Neural cell (in vitro differentiated cells): Measurements from ENCODE around the gene SHISA9. TPM values are rescaled to one million over a fixed set of nuclear protein-coding genes. Genes with fewer than 3 reads are reported as not detected.

Experiments used
- H2AFZ ChIP-seq: fragments of 200-600, 300-800 bp; sonication (generic), shearing (Covaris generic); 2 replicates; pipeline ENCODE4 v1.6.0; 2014; ENCODE audit warnings: low read depth, mild to moderate bottlenecking, antibody characterized with exemption, low read length, moderate library complexity
- H3F3A ChIP-seq: fragments of 200-600 bp; shearing (Covaris generic); 2 replicates; pipeline ENCODE4 v1.6.1; 2016; ENCODE audit warnings: mild to moderate bottlenecking, moderate library complexity, mixed read lengths, antibody characterized with exemption, low read length; ENCODE audit not compliant: insufficient read depth, poor library complexity, severe bottlenecking
- H3K27ac ChIP-seq: fragments of 200-600, 300-800 bp; sonication (generic), shearing (Covaris generic); 2 replicates; pipeline ENCODE4 v1.5.1; 2014; ENCODE audit warnings: mild to moderate bottlenecking, low read length, moderate library complexity
- H3K27me3 ChIP-seq: fragments of 300-800, 200-600 bp; sonication (generic), shearing (Covaris generic); 2 replicates; pipeline ENCODE4 v1.6.0; 2014; ENCODE audit warnings: mild to moderate bottlenecking, low read depth, low read length, moderate library complexity; ENCODE audit not compliant: insufficient read depth
- H3K36me3 ChIP-seq: fragments of 300-800, 200-600 bp; sonication (generic), shearing (Covaris generic); 2 replicates; pipeline ENCODE4 v1.5.1; 2014; ENCODE audit warnings: mild to moderate bottlenecking, antibody characterized with exemption, low read length, moderate library complexity; ENCODE audit not compliant: insufficient read depth
- H3K4me2 ChIP-seq: fragments of 300-800, 200-600 bp; sonication (generic), shearing (Covaris generic); 2 replicates; pipeline ENCODE4 v1.6.0; 2014; ENCODE audit warnings: mild to moderate bottlenecking, low read length
- H3K4me3 ChIP-seq: fragments of 300-800, 200-600 bp; sonication (generic), shearing (Covaris generic); 2 replicates; pipeline ENCODE4 v1.5.1; 2014; ENCODE audit warnings: mild to moderate bottlenecking, low read length, moderate library complexity
- H3K79me2 ChIP-seq: fragments of 200-600 bp; shearing (Covaris generic); replicated peaks from 2 replicates; pipeline ENCODE4 v1.6.0; 2014; ENCODE audit warnings: mild to moderate bottlenecking, low read length, moderate library complexity; ENCODE audit not compliant: insufficient read depth
- H3K9ac ChIP-seq: fragments of 300-800, 200-600 bp; sonication (generic), shearing (Covaris generic); 2 replicates; pipeline ENCODE4 v1.6.1; 2016; ENCODE audit warnings: mild to moderate bottlenecking, low read length, mixed read lengths
- H3K9me2 ChIP-seq: fragments of 200-600 bp; shearing (Covaris generic); 2 replicates; pipeline ENCODE4 v1.6.1; 2016; ENCODE audit warnings: mild to moderate bottlenecking, low read length, mixed read lengths; ENCODE audit not compliant: insufficient read depth
- H3K9me3 ChIP-seq: fragments of 200-600, 300-800 bp; sonication (generic), shearing (Covaris generic); 2 replicates; pipeline ENCODE4 v1.6.1; 2016; ENCODE audit warnings: mild to moderate bottlenecking, mixed run types, low read length, moderate library complexity, mixed read lengths
- H4K20me1 ChIP-seq: fragments of 200-600 bp; shearing (Covaris generic); 2 replicates; pipeline ENCODE4 v1.6.1; 2016; ENCODE audit warnings: mild to moderate bottlenecking, mixed run types; ENCODE audit not compliant: insufficient read depth
- EP300 ChIP-seq: fragments of 450-650 bp; conservative IDR thresholded peaks from 2 replicates; pipeline ENCODE4 v1.6.1; 2014; ENCODE audit warnings: antibody characterized with exemption, mild to moderate bottlenecking, moderate library complexity; ENCODE audit not compliant: poor library complexity, severe bottlenecking
- EZH2 ChIP-seq: fragments of 200-600, 300-800 bp; shearing (Covaris generic), sonication (generic); IDR thresholded peaks from 2 replicates; pipeline ENCODE4 v1.6.1; 2014; ENCODE audit warnings: antibody characterized with exemption, low read length, borderline replicate concordance, mild to moderate bottlenecking; ENCODE audit not compliant: insufficient read depth, poor library complexity, severe bottlenecking
- MXI1 ChIP-seq: fragments of 450-650 bp; conservative IDR thresholded peaks from 2 replicates; pipeline ENCODE4 v1.6.1; 2014; ENCODE audit warnings: antibody characterized with exemption, mild to moderate bottlenecking; ENCODE audit not compliant: poor library complexity, severe bottlenecking
- POLR2AphosphoS5 ChIP-seq: IDR thresholded peaks from 2 replicates; pipeline ENCODE4 v1.6.1; 2012
- RAD21 ChIP-seq: fragments of 450-650 bp; conservative IDR thresholded peaks from 2 replicates; pipeline ENCODE4 v1.6.1; 2014; ENCODE audit warnings: antibody characterized with exemption, mild to moderate bottlenecking, moderate library complexity
- SMC3 ChIP-seq: fragments of 450-650 bp; conservative IDR thresholded peaks from 2 replicates; pipeline ENCODE4 v1.6.1; 2014; ENCODE audit warnings: antibody characterized with exemption, mild to moderate bottlenecking, moderate library complexity; ENCODE audit not compliant: poor library complexity
- TAF1 ChIP-seq: IDR thresholded peaks from 2 replicates; pipeline ENCODE4 v1.6.1; 2012; ENCODE audit warnings: low read depth
- polyA plus RNA-seq: library from polyadenylated mRNA; depleted of rRNA; stranded (reverse); fragments of >200 nt; gene quantifications from 2 replicates; pipeline ENCODE4 v1.2.3, GENCODE V29; 2014
- TF ChIP-seq, protein P1 (sequence below): IDR thresholded peaks from 2 replicates; pipeline ENCODE4 v1.6.1; 2012; ENCODE audit warnings: borderline replicate concordance
- TF ChIP-seq, protein P2 (sequence below): fragments of 450-650 bp; IDR thresholded peaks from 2 replicates; pipeline ENCODE4 v1.5.1; 2014; ENCODE audit warnings: antibody characterized with exemption, mild to moderate bottlenecking, moderate library complexity; ENCODE audit not compliant: poor library complexity, severe bottlenecking

The SHISA9 gene
- polyA plus RNA-seq, 1 donor from 2014 or later: 2.0 TPM

DNA sequence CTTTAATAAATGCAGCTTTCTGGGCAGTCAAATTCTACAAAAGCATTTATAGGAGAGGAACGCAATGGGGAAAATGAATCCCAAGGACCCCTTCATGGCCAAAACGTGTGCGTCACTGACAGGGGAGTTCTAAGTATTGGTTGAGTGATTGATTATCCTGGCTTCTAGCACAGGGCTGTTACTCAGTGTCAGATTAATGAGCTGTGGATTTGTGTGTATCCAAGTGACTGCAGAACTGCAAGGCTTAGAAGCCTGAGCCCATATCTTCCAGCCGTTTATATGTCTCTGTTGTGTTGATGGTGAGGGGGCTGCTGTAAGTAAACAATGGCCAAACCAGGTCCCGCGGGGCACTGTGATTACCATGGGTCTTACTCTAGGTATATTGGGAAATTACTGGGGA, 129.4 kb downstream of the SHISA9 start:
- H3K9ac ChIP-seq: no peak overlapping the region

DNA sequence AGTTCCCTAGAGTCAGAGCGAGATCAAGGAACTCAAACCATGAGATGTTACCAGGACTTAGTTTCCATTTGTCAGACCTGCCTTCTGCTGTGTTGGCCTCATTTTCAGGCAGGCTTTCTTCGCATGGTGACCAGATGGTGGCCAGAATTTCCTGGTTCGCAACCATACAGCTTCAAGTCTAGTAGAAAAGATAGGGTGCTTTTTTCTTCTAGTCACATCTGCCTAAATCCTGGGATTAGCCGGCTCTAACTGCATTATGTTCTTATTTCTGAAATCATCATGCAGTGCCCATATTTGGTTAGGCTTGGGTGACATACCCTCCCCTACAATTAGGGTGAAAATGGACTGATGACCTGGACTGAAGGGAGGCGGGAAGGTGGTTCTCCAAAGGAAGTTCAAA, 131.5 kb downstream of the SHISA9 start:
- no peaks in the 10 kb centered on the region for H3K79me2 ChIP-seq
- H4K20me1 ChIP-seq: no peaks in the 10 kb centered on the region
- no peaks in the 10 kb centered on the region for H3K27me3 ChIP-seq
- no peak overlapping the region for H3K9ac ChIP-seq
- no peak overlapping the region for H3K27ac ChIP-seq
- no peaks in the 10 kb centered on the region for H3K9me2 ChIP-seq
- no peaks in the 10 kb centered on the region for H3K36me3 ChIP-seq
- no peaks in the 10 kb centered on the region for H3F3A ChIP-seq
- no peak overlapping the region for H3K4me3 ChIP-seq
- TF ChIP-seq, protein P1, sequence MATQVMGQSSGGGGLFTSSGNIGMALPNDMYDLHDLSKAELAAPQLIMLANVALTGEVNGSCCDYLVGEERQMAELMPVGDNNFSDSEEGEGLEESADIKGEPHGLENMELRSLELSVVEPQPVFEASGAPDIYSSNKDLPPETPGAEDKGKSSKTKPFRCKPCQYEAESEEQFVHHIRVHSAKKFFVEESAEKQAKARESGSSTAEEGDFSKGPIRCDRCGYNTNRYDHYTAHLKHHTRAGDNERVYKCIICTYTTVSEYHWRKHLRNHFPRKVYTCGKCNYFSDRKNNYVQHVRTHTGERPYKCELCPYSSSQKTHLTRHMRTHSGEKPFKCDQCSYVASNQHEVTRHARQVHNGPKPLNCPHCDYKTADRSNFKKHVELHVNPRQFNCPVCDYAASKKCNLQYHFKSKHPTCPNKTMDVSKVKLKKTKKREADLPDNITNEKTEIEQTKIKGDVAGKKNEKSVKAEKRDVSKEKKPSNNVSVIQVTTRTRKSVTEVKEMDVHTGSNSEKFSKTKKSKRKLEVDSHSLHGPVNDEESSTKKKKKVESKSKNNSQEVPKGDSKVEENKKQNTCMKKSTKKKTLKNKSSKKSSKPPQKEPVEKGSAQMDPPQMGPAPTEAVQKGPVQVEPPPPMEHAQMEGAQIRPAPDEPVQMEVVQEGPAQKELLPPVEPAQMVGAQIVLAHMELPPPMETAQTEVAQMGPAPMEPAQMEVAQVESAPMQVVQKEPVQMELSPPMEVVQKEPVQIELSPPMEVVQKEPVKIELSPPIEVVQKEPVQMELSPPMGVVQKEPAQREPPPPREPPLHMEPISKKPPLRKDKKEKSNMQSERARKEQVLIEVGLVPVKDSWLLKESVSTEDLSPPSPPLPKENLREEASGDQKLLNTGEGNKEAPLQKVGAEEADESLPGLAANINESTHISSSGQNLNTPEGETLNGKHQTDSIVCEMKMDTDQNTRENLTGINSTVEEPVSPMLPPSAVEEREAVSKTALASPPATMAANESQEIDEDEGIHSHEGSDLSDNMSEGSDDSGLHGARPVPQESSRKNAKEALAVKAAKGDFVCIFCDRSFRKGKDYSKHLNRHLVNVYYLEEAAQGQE: no peak
- no peak for TF ChIP-seq EZH2
- no peak for TF ChIP-seq MXI1
- TF ChIP-seq, protein P2, sequence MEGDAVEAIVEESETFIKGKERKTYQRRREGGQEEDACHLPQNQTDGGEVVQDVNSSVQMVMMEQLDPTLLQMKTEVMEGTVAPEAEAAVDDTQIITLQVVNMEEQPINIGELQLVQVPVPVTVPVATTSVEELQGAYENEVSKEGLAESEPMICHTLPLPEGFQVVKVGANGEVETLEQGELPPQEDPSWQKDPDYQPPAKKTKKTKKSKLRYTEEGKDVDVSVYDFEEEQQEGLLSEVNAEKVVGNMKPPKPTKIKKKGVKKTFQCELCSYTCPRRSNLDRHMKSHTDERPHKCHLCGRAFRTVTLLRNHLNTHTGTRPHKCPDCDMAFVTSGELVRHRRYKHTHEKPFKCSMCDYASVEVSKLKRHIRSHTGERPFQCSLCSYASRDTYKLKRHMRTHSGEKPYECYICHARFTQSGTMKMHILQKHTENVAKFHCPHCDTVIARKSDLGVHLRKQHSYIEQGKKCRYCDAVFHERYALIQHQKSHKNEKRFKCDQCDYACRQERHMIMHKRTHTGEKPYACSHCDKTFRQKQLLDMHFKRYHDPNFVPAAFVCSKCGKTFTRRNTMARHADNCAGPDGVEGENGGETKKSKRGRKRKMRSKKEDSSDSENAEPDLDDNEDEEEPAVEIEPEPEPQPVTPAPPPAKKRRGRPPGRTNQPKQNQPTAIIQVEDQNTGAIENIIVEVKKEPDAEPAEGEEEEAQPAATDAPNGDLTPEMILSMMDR: no peak
- no peak for TF ChIP-seq POLR2AphosphoS5
- TF ChIP-seq EP300: no peak
- no peak for TF ChIP-seq TAF1
- no peak for TF ChIP-seq RAD21
- no peak for TF ChIP-seq SMC3
- no peak overlapping the region for H2AFZ ChIP-seq
- no peaks in the 10 kb centered on the region for H3K9me3 ChIP-seq
- H3K4me2 ChIP-seq: no peak overlapping the region

More for the DNA sequence above, 129.4 kb downstream of the SHISA9 start:
- Histone ChIP-seq H2AFZ (no peak overlapping the region), H3K4me3 (no peak overlapping the region), H3K79me2 (no peaks in the 10 kb centered on the region), H3K27me3 (no peaks in the 10 kb centered on the region), H3K9me2 (no peaks in the 10 kb centered on the region), H4K20me1 (no peaks in the 10 kb centered on the region), H3F3A (no peaks in the 10 kb centered on the region), H3K9me3 (no peaks in the 10 kb centered on the region), H3K4me2 (no peak overlapping the region), H3K36me3 (no peaks in the 10 kb centered on the region), H3K27ac (no peak overlapping the region)
- TF ChIP-seq EP300 (peak; percentile 44), TAF1 (no peak), RAD21 (no peak), MXI1 (no peak), SMC3 (no peak), EZH2 (no peak)
- TF ChIP-seq, protein P1: no peak
